ENCODE data around the gene ILDR1.

DNA sequence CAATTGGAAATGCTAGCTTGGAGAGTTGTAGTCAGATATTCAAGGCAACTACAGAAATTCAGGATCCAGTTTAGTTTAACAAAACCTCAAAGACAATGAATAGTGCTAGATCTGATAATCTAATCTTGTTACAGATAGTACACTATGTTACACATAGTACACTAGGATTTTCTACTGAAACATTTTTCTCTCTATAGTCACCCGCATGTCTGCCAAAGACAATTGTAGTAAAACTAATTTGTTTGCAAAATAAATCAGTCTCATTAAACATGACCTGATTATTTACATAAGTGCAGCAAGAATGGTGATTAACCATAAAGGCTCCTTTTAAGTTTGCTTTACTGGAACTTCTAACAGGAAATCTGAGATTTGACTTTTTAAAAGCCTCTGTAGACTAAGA, 52.0 kb downstream of the ILDR1 start:
- TF ChIP-seq POLR2A (IDR thresholded peaks at IDR 0.05; ENCODE audit: low read depth, low read length) (no peak), POLR2AphosphoS5 (IDR thresholded peaks at IDR 0.05; ENCODE audit: low read depth, low read length) (no peak)
